Esophagus squamous epithelium (tissue), 5 donors: ENCODE results near the gene NEDD4L. TPM values are rescaled to one million over a fixed set of nuclear protein-coding genes. Genes with fewer than 3 reads are reported as not detected.

Experiments used
- DNase-seq: peaks from one replicate; lab custom pipeline; 2025; lab: John Stamatoyannopoulos, UW
- H3K27ac ChIP-seq, 4 donors: fragments of 200-600 bp; sonication (generic); one replicate each; pipeline ENCODE4 v1.5.1; 2016 to 2019; ENCODE audit warnings: mild to moderate bottlenecking in 1 of 4
- H3K27me3 ChIP-seq, 4 donors: fragments of 200-600 bp; sonication (generic); 1 replicate in 3 of 4; 2 replicates in 1 of 4; pipeline versions ENCODE4 v1.5.1 to v1.6.0; 2017 to 2021; ENCODE audit warnings: antibody characterized with exemption in 1 of 4
- H3K36me3 ChIP-seq, 3 donors: fragments of 200-600 bp; sonication (generic); one replicate each; pipeline ENCODE4 v1.5.1; 2016 to 2019
- H3K4me1 ChIP-seq, 3 donors: fragments of 200-600 bp; sonication (generic); one replicate each; pipeline ENCODE4 v1.5.1; 2017 to 2019
- H3K4me3 ChIP-seq, 4 donors: fragments of 200-600 bp; sonication (generic); 1 replicate in 3 of 4; 2 replicates in 1 of 4; pipeline ENCODE4 v1.5.1; 2016 to 2019; ENCODE audit warnings: mild to moderate bottlenecking in 2 of 4, moderate library complexity in 1 of 4
- H3K9me3 ChIP-seq, 3 donors: fragments of 200-600 bp; sonication (generic); one replicate each; pipeline ENCODE4 v1.5.1; 2016 to 2019
- CTCF ChIP-seq, 6 experiments: fragments of 450-650 bp in 4 of 6; fragments of 200-600 bp in 2 of 6; sonication (generic) in 2 of 6; IDR thresholded peaks; one replicate each; pipeline ENCODE4 v1.5.1; 2016 to 2019; ENCODE audit warnings: antibody characterized with exemption in 6 of 6, mild to moderate bottlenecking in 4 of 6, moderate library complexity in 4 of 6
- POLR2A ChIP-seq, 4 donors: fragments of 450-650 bp; IDR thresholded peaks; one replicate each; pipeline ENCODE4 v1.6.1; 2017; ENCODE audit warnings: antibody characterized with exemption in 4 of 4, mild to moderate bottlenecking in 4 of 4, moderate library complexity in 3 of 4
- WGBS, 2 donors: methylation state at CpG; one replicate each; pipeline ENCODE4 v1.1.5; 2018; 5-methylcytosine and 5-hydroxymethylcytosine counted together
- intact Hi-C: fragments of 100-400 bp; cut with DNase I; formaldehyde crosslinking; loops from one replicate; pipeline ENCODE4 v1.15.0; 2022
- total RNA-seq, 4 donors: library from RNA; depleted of rRNA; stranded (reverse); fragments of >200 nt; gene quantifications; one replicate each; pipeline ENCODE4 v1.1.0, GENCODE V29; 2016
- donor health status: DM: yes; HTN: yes; CAD: no.

The NEDD4L gene
- total RNA-seq, 4 donors from 2014 or later, result 17.0 to 27.6 (median 21.9) TPM

DNA sequence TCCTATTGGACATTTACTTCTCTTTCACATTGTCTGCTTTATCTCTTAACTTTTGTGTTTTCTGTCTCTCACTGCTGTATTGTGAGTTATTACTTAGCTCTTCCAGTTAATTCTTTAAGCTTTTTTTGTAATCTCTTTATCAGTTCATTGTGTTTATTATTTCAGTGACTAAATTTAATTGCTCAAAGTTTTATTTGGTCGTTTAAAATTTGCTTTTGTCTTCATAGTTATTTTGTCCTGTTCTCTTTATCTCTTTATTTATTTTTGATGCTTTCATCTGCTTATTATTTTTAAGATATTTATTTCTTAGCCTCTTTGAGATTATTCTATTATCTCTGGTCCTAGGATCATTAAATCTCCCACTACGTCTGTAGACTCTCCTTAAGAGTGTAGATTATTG is 316.3 kb downstream of the NEDD4L start:
- H3K27me3 ChIP-seq, result no peaks in the 10 kb centered on the region
- no peak for TF ChIP-seq CTCF (IDR thresholded peaks at IDR 0.05)
- intact Hi-C loops, result no loop called here
- DNase-seq, result no peak
- H3K36me3 ChIP-seq, result peaks cover 0 to 6% (median 0%) of the 10 kb centered on the region in 3 donors
- H3K27ac ChIP-seq, result no peak overlapping the region
- peaks cover 0 to 9% (median 0%) of the 10 kb centered on the region in 3 donors for H3K4me1 ChIP-seq
- no peak overlapping the region for H3K4me3 ChIP-seq
- no peaks in the 10 kb centered on the region for H3K9me3 ChIP-seq
- WGBS, 2 donors, result 69 to 71% methylated on average over 2 of the region's 2 CpGs

GRCh38 chr18:58361212-58361611 is 317.2 kb downstream of the NEDD4L start:
- 86 to 90% methylated on average over 3 to 5 of the region's 5 CpGs for WGBS, 2 donors
- Histone ChIP-seq H3K9me3 (no peaks in the 10 kb centered on the region), H3K27ac (peak overlapping the region in 1 of 4 donors; percentile 66), H3K4me3 (no peak overlapping the region), H3K27me3 (no peaks in the 10 kb centered on the region), H3K4me1 (peaks cover 0 to 9% (median 0%) of the 10 kb centered on the region in 3 donors), H3K36me3 (peaks cover 0 to 15% (median 0%) of the 10 kb centered on the region in 3 donors)
- no peak for DNase-seq
- TF ChIP-seq CTCF (IDR thresholded peaks at IDR 0.05), result no peak
- TF ChIP-seq POLR2A (IDR thresholded peaks at IDR 0.05), result no peak
- intact Hi-C loops, result no loop called here

DNA sequence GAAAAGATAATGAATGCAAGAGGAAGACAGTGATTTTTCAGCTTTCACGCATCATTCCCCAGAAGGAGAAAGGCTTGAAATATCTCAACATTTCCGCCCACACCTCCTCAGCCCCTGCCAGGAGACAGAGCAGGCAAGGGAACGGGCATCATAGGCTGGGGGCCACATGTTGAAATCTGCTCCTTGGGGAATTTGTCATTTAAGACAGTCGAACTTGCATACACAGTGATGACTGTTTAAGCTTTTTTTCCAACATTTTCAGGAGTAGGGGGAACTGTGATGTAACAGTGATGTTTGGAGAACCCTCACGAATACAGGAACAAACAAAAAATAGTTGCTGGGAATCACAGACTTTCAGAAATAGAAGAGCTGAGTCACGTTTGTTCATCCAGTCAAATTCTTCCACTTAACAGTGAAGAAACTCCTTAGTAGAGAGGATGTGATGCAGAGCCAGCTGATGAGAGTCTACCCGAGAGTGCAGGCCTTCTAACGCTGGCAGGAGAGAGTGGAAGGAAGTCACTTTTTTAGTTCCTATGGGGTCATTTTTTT is 318.1 kb downstream of the NEDD4L start:
- Histone ChIP-seq H3K27me3 (no peaks in the 10 kb centered on the region), H3K36me3 (peaks cover 0 to 24% (median 0%) of the 10 kb centered on the region in 3 donors), H3K4me1 (peaks cover 0 to 9% (median 0%) of the 10 kb centered on the region in 3 donors), H3K27ac (peak overlapping the region in 3 of 4 donors; percentile 33 to 66 (median 50)), H3K9me3 (no peaks in the 10 kb centered on the region), H3K4me3 (no peak overlapping the region)
- no peak for DNase-seq
- WGBS, 2 donors, result 46 to 56% methylated on average over 8 of the region's 8 CpGs
- TF ChIP-seq CTCF (IDR thresholded peaks at IDR 0.05) (no peak), POLR2A (IDR thresholded peaks at IDR 0.05) (no peak)
- intact Hi-C loops, result no loop called here

DNA sequence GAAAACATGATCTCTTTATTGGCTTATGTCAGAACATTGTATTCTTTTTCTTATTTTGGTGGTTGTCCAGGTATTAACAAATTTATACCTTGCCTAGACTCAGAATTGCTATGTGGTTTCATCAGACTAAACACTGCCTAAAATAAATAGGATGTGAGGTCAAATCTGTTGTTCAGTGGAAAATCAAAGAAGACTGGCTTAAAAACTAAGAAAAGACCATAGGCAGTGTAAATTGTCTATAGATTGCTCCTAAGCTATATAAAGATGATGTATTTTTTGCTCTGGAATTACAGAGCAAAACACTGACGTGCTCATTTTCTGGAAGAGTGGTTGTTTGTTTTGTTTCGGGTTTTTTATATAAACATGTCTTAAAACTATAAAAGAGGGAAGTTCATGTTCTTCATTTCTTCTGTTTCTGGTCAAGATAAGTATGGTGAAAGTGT is 318.8 kb downstream of the NEDD4L start:
- intact Hi-C loops, result no loop called here
- no peak for DNase-seq
- H3K36me3 ChIP-seq, result peaks cover 0 to 32% (median 0%) of the 10 kb centered on the region in 3 donors
- peak overlapping the region in 2 of 4 donors; percentile 42 to 66 for H3K27ac ChIP-seq
- TF ChIP-seq CTCF (IDR thresholded peaks at IDR 0.05) (no peak), POLR2A (IDR thresholded peaks at IDR 0.05) (no peak)
- H3K4me1 ChIP-seq, result peaks cover 0 to 9% (median 0%) of the 10 kb centered on the region in 3 donors
- 76 to 79% methylated on average over 2 of the region's 2 CpGs for WGBS, 2 donors
- no peaks in the 10 kb centered on the region for H3K9me3 ChIP-seq
- H3K4me3 ChIP-seq, result no peak overlapping the region
- H3K27me3 ChIP-seq, result no peaks in the 10 kb centered on the region

DNA sequence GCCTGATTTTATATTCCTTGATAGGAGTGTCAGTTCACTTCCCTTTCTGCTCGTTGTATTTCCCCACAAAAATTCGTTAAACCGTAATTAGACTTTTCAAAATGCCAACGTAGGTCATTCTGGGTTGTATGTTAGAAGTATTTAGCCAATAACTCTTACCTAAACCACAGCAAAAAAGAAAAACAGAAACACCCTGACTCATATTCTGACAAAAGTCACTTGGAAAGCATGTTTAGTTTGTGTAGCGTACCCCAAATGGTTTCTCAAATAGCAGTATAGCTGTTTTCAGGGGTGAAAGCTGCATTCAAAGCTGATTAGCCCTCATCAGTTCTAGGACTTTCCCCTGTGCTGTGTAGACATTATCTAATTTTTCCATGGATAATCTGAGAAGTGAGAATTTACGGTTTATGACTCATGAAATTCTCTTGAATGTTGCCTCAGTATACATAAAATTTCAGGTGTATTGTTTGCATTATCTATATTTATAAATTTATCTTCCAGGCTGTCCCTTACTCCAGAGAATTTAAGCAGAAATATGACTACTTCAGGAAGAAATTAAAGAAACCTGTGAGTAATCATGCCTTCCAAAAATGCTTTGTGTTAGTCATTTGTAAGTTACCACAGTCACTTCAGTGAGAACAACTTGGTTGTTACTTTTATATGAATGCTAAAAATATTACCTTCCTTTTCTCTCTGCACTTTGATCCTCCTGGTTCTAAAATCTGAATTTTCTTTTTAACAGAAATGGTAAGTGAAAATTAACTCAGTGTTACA is 319.9 kb downstream of the NEDD4L start:
- intact Hi-C loops, result no loop called here
- Histone ChIP-seq H3K27me3 (no peaks in the 10 kb centered on the region), H3K4me3 (no peak overlapping the region), H3K27ac (no peak overlapping the region), H3K36me3 (peaks cover 0 to 33% (median 0%) of the 10 kb centered on the region in 3 donors), H3K4me1 (peaks cover 0 to 9% (median 0%) of the 10 kb centered on the region in 3 donors), H3K9me3 (no peaks in the 10 kb centered on the region)
- 82 to 85% methylated on average over 6 of the region's 6 CpGs for WGBS, 2 donors
- TF ChIP-seq POLR2A (IDR thresholded peaks at IDR 0.05) (no peak), CTCF (IDR thresholded peaks at IDR 0.05) (no peak)
- DNase-seq, result no peak
